Measurements from ENCODE around the gene FOXJ3. TPM values are rescaled to one million over a fixed set of nuclear protein-coding genes. Genes with fewer than 3 reads are reported as not detected.
"Not testable (repeated sequence)": the region's sequence is repeated elsewhere in the genome, so short reads cannot be mapped to it uniquely, and the experiment has no call there.

The FOXJ3 gene
- total RNA-seq, 1 experiment from 2014 or later: 51.1 TPM

- no peaks in the 10 kb centered on the region for H3K9me2 ChIP-seq (ENCODE audit: insufficient read depth)
- ChIA-PET POLR2A (interaction anchor here (0.6 kb wide), 1 partner anchor 79 kb away, joined by 4 read pairs; no protein-coding TSS in a partner anchor), CTCF (interaction anchor here (1.4 kb wide), 1 partner anchor 36 kb away, joined by 3 read pairs; no protein-coding TSS in a partner anchor), RAD21 (ENCODE audit: low non-redundant PET in 1 of 2, low total read pairs in 2 of 2, uncharacterized antibody in 2 of 2, unreplicated experiment in 2 of 2) (no interaction called here)
- H3K9me3 ChIP-seq (ENCODE audit: control insufficient read depth in 1 of 2, insufficient read depth in 1 of 2, low read depth in 1 of 2, low read length in 2 of 2): no peaks in the 10 kb centered on the region
- no peak overlapping the region for H2AFZ ChIP-seq (ENCODE audit: low read depth, low read length, poor library complexity, severe bottlenecking)
- TF ChIP-seq CEBPB (IDR thresholded peaks at IDR 0.05; ENCODE audit: low read depth) (no peak), RAD21 (IDR thresholded peaks at IDR 0.05; ENCODE audit: low read depth) (no peak), SIN3A (IDR thresholded peaks at IDR 0.05; ENCODE audit: low read depth) (no peak), EZH2 (IDR thresholded peaks at IDR 0.05) (no peak), ELF1 (IDR thresholded peaks at IDR 0.05; ENCODE audit: borderline replicate concordance, low read depth) (no peak), ZFX (IDR thresholded peaks at IDR 0.05) (no peak), SP1 (IDR thresholded peaks at IDR 0.05; ENCODE audit: low read depth) (no peak), JUND (IDR thresholded peaks at IDR 0.05) (no peak), TCF7L2 (IDR thresholded peaks at IDR 0.05; ENCODE audit: borderline replicate concordance, extremely low read depth, insufficient read depth, insufficient read length) (no peak), FOSL1 (IDR thresholded peaks at IDR 0.05; ENCODE audit: low read depth) (no peak), EZH2phosphoT487 (IDR thresholded peaks at IDR 0.05; ENCODE audit: borderline replicate concordance) (no peak), EGR1 (IDR thresholded peaks at IDR 0.05; ENCODE audit: low read depth) (no peak), POLR2A (IDR thresholded peaks at IDR 0.05; ENCODE audit: borderline replicate concordance, extremely low read depth, insufficient read depth, insufficient read length) (no peak), SRF (IDR thresholded peaks at IDR 0.05; ENCODE audit: low read depth) (no peak), ZNF274 (IDR thresholded peaks at IDR 0.05; ENCODE audit: low read depth, low read length) (no peak), CTCF (IDR thresholded peaks at IDR 0.05 in 2 of 3, conservative IDR thresholded peaks at IDR 0.05 in 1 of 3; ENCODE audit: borderline replicate concordance in 1 of 3, insufficient read depth in 1 of 3, low read depth in 2 of 3, low read length in 2 of 3) (no peak), CBX3 (IDR thresholded peaks at IDR 0.05; ENCODE audit: low read depth) (no peak)
- no peak overlapping the region for H3K27ac ChIP-seq (ENCODE audit: low read depth, low read length)
- intact Hi-C loops (cut with micrococcal nuclease): no loop called here
- no peak overlapping the region for H3K9ac ChIP-seq (ENCODE audit: low read length)
- no peaks in the 10 kb centered on the region for H3K27me3 ChIP-seq (ENCODE audit: insufficient read depth, low read length)
- H3K4me1 ChIP-seq (ENCODE audit: control insufficient read depth in 1 of 2, insufficient read depth in 2 of 2, low read length in 2 of 2): peaks cover 5 to 13% of the 10 kb centered on the region in 2 experiments; a peak in 2 of 4 replicates
- H3K36me3 ChIP-seq (ENCODE audit: control insufficient read depth in 1 of 2, insufficient read depth in 2 of 2, low read length in 2 of 2): no peaks in the 10 kb centered on the region; a peak in 1 of 4 replicates
- BruUV-seq (replicated peaks): no TSS peak
- peaks cover 89% of the 10 kb centered on the region for H3K79me2 ChIP-seq (ENCODE audit: insufficient read depth, low read length)
- no peak overlapping the region for H3K4me3 ChIP-seq (replicated peaks in 1 of 2; ENCODE audit: low read depth in 1 of 2, low read length in 2 of 2)
- DNase-seq (ENCODE audit: low read depth, low spot score): no peak
- no peak overlapping the region for H3K4me2 ChIP-seq (ENCODE audit: low read length)
- no peak for ATAC-seq
- H4K20me1 ChIP-seq (ENCODE audit: insufficient read depth): no peaks in the 10 kb centered on the region
Measured at GRCh38 chr1:42209526-42210251, 125.3 kb downstream of the FOXJ3 start.

GRCh38 chr1:42206930-42207329 is 128.1 kb downstream of the FOXJ3 start:
- H3K9ac ChIP-seq (ENCODE audit: low read length); DNase-seq (ENCODE audit: low read depth, low spot score); RAD21 ChIA-PET (ENCODE audit: low non-redundant PET in 1 of 2, low total read pairs in 2 of 2, uncharacterized antibody in 2 of 2, unreplicated experiment in 2 of 2); BruUV-seq (replicated peaks); H3K4me3 ChIP-seq (replicated peaks in 1 of 2; ENCODE audit: low read depth in 1 of 2, low read length in 2 of 2); H3K9me2 ChIP-seq (ENCODE audit: insufficient read depth); H3K27ac ChIP-seq (ENCODE audit: low read depth, low read length); CTCF ChIA-PET; H4K20me1 ChIP-seq (ENCODE audit: insufficient read depth); H2AFZ ChIP-seq (ENCODE audit: low read depth, low read length, poor library complexity, severe bottlenecking); H3K27me3 ChIP-seq (ENCODE audit: insufficient read depth, low read length); H3K36me3 ChIP-seq (ENCODE audit: control insufficient read depth in 1 of 2, insufficient read depth in 2 of 2, low read length in 2 of 2); H3K9me3 ChIP-seq (ENCODE audit: control insufficient read depth in 1 of 2, insufficient read depth in 1 of 2, low read depth in 1 of 2, low read length in 2 of 2); POLR2A ChIA-PET; intact Hi-C loops (cut with micrococcal nuclease); H3K4me2 ChIP-seq (ENCODE audit: low read length); ATAC-seq: not testable (repeated sequence)
- Histone ChIP-seq H3K79me2 (ENCODE audit: insufficient read depth, low read length) (peaks cover 64% of the 10 kb centered on the region), H3K4me1 (ENCODE audit: control insufficient read depth in 1 of 2, insufficient read depth in 2 of 2, low read length in 2 of 2) (peaks cover 5 to 13% of the 10 kb centered on the region in 2 experiments; a peak in 2 of 4 replicates)
